ENCODE results near the gene PPIE. TPM values are rescaled to one million over a fixed set of nuclear protein-coding genes. Genes with fewer than 3 reads are reported as not detected.

PPIE gene
- 36.5 and 43.2 TPM in 2 replicates for total RNA-seq

GRCh38 chr1:39738622-39739366 is at the start of gene PPIE:
Gene PPIE (plus strand): TSS chr1:39738882. CDS start chr1:39738901, 19 bp downstream.

GRCh38 chr1:39691383-39692151 is 47.1 kb upstream of the PPIE start, which contains the start of gene HPCAL4:
Gene HPCAL4 (minus strand): TSS chr1:39691433. CDS start chr1:39684603, 6,830 bp downstream.

GRCh38 chr1:39771022-39771532 is 32.4 kb downstream of the PPIE start, which contains the start of gene OXCT2:
Gene OXCT2 (minus strand): TSS chr1:39771348. CDS start chr1:39771255, 93 bp downstream.

GRCh38 chr1:39788758-39789570 is 50.3 kb downstream of the PPIE start, which contains the start of gene BMP8B:
Gene BMP8B (minus strand): TSS chr1:39788865. CDS start chr1:39788485, 380 bp downstream.

Other genes starting within 250 kb of the PPIE start
- gene BMP8A, start 247.2 kb upstream of the PPIE start, total RNA-seq: 0.36 and 0.47 TPM in 2 replicates
- 188 and 270 TPM in 2 replicates for gene PABPC4, start 162.1 kb upstream of the PPIE start, total RNA-seq
- 0.47 TPM in 1 of 2 replicates, not detected in the other for gene HEYL, start 99.2 kb upstream of the PPIE start, total RNA-seq
- gene NT5C1A, start 66.8 kb upstream of the PPIE start, total RNA-seq: not detected in 2 replicates
- not detected in 2 replicates for gene HPCAL4, start 47.4 kb upstream of the PPIE start, total RNA-seq
- gene OXCT2, start 32.5 kb downstream of the PPIE start, total RNA-seq: 1.7 and 2.5 TPM in 2 replicates
- gene BMP8B, start 50.0 kb downstream of the PPIE start, total RNA-seq: under 0.01 and 0.19 TPM in 2 replicates
- gene TRIT1, start 144.6 kb downstream of the PPIE start, total RNA-seq: 16.6 and 24.8 TPM in 2 replicates
- gene MYCL, start 163.0 kb downstream of the PPIE start, total RNA-seq: 0.94 and 2.8 TPM in 2 replicates
- gene MFSD2A, start 216.3 kb downstream of the PPIE start, total RNA-seq: 1.1 and 2.5 TPM in 2 replicates

Data from endothelial cell of coronary artery (primary cell).